ENCODE results near the gene PGF.

- TF ChIP-seq CTCF (IDR thresholded peaks at IDR 0.05; ENCODE audit: insufficient read depth, low read length) = no peak
- no peak for TF ChIP-seq SPI1 (IDR thresholded peaks at IDR 0.05; ENCODE audit: borderline replicate concordance, low read depth)
- no peak for TF ChIP-seq POLR2AphosphoS5 (IDR thresholded peaks at IDR 0.05; ENCODE audit: low read depth)
These were observed 3.8 kb downstream of the PGF start for GRCh38 chr14:74951443-74952179.

All from HL-60 (cell line).